Right lobe of liver (tissue), 6 donors: Measurements from ENCODE around the gene KCTD18. TPM values are rescaled to one million over a fixed set of nuclear protein-coding genes. Genes with fewer than 3 reads are reported as not detected.

ENCODE experiments used
- ATAC-seq, 4 donors: fragments of 200-7000 bp; cut with Tn5 transposase; one replicate each; pipeline ENCODE4 v1.9.1; 2020; ENCODE audit warnings: mild to moderate bottlenecking in 4 of 4, moderate library complexity in 4 of 4
- DNase-seq, 3 donors: peaks; one replicate each; pipeline ENCODE4 v3.0.0-alpha.2; 2020
- H3K27ac ChIP-seq, 3 donors: fragments of 200-600 bp; one replicate each; pipeline ENCODE4 v1.8.0; 2022
- H3K27me3 ChIP-seq, 2 donors: fragments of 200-600 bp; one replicate each; pipeline ENCODE4 v1.8.0; 2022
- H3K36me3 ChIP-seq, 4 donors: fragments of 200-600 bp; sonication (generic) in 1 of 4; one replicate each; pipeline versions ENCODE4 v1.5.1 to v1.8.0; 2017 to 2022; ENCODE audit warnings: control low read depth in 1 of 4
- H3K4me1 ChIP-seq, 4 donors: fragments of 200-600 bp; sonication (generic) in 1 of 4; one replicate each; pipeline versions ENCODE4 v1.5.1 to v1.8.0; 2017 to 2022; ENCODE audit warnings: control low read depth in 1 of 4
- H3K4me3 ChIP-seq, 3 donors: fragments of 200-600 bp; one replicate each; pipeline ENCODE4 v1.8.0; 2022
- H3K9me3 ChIP-seq, 4 donors: fragments of 200-600 bp; sonication (generic) in 1 of 4; one replicate each; pipeline versions ENCODE4 v1.5.1 to v1.8.0; 2017 to 2022; ENCODE audit warnings: control low read depth in 1 of 4
- POLR2A ChIP-seq: fragments of 450-650 bp; IDR thresholded peaks from one replicate; pipeline ENCODE4 v1.6.1; 2017; ENCODE audit warnings: antibody characterized with exemption, mild to moderate bottlenecking
- WGBS: methylation state at CpG from one replicate; pipeline ENCODE4 v1.1.6; 2018; ENCODE audit warnings: low coverage, low lambda C conversion rate; ENCODE audit not compliant: insufficient coverage; ENCODE audit errors: missing lambda C conversion rate; 5-methylcytosine and 5-hydroxymethylcytosine counted together
- intact Hi-C, 2 donors: fragments of 100-400 bp; cut with DNase I; formaldehyde crosslinking; loops; one replicate each; pipeline versions ENCODE4 v1.11.2 to v1.14.1; 2022
- total RNA-seq, 6 experiments: library from RNA; depleted of rRNA in 2 of 6; stranded (reverse); fragments of >200 nt in 2 of 6; fragmentation: NEBNext Ultra II Directional in 3 of 6; extraction: Animal tissue kit (Norgen Biotek cat#: 25700) in 3 of 6; gene quantifications; one replicate each; pipeline versions ENCODE4 v1.1.0 to v1.2.4, GENCODE V29; 2016 to 2023
- TF ChIP-seq, protein P1 (sequence below), 4 donors: fragments of 200-600 bp in 3 of 4; fragments of 450-650 bp in 1 of 4; IDR thresholded peaks; one replicate each; pipeline versions ENCODE4 v1.5.1 to v1.8.0; 2016 to 2022; ENCODE audit warnings: antibody characterized with exemption in 4 of 4, mild to moderate bottlenecking in 2 of 4
- donor health status: DM: no; HTN: yes; CAD: no.
- donor health status: DM: no; HTN: no; CAD: no.
- donor health status: DM: no; HTN: no; CAD: no.
- donor health status: DM: no; HTN: yes; CAD: no.
- donor health status: DM: no; HTN: yes; CAD: no.

The KCTD18 gene
- total RNA-seq, 6 experiments from 2014 or later = 6.2 to 16.7 (median 7.3) TPM

GRCh38 chr2:200506679-200507078 lies 3.2 kb downstream of the KCTD18 start:
- ATAC-seq = no peak
- WGBS = 79% methylated on average over 9 of the region's 9 CpGs

DNA sequence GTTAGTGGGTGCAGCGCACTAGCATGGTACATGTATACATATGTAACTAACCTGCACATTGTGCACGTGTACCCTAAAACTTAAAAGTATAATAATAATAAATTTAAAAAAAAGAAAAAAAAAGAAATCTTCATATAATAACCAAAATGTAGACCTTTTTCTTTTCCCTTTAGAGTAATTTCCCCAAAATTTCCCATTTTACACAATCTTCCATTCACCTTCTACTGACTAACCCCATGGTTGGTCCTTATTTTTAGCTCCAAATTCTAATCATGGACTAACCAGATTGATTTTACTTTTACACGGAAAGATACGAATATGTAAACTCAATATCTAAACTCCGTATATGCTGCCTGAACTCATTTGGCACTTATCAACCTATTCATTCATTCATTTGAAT lies 7.7 kb downstream of the KCTD18 start:
- no peak overlapping the region for H3K4me3 ChIP-seq
- no peak for TF ChIP-seq POLR2A
- TF ChIP-seq, protein P1, sequence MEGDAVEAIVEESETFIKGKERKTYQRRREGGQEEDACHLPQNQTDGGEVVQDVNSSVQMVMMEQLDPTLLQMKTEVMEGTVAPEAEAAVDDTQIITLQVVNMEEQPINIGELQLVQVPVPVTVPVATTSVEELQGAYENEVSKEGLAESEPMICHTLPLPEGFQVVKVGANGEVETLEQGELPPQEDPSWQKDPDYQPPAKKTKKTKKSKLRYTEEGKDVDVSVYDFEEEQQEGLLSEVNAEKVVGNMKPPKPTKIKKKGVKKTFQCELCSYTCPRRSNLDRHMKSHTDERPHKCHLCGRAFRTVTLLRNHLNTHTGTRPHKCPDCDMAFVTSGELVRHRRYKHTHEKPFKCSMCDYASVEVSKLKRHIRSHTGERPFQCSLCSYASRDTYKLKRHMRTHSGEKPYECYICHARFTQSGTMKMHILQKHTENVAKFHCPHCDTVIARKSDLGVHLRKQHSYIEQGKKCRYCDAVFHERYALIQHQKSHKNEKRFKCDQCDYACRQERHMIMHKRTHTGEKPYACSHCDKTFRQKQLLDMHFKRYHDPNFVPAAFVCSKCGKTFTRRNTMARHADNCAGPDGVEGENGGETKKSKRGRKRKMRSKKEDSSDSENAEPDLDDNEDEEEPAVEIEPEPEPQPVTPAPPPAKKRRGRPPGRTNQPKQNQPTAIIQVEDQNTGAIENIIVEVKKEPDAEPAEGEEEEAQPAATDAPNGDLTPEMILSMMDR (IDR thresholded peaks at IDR 0.05) = no peak
- no peak for DNase-seq
- ATAC-seq = no peak
- WGBS = 98% methylated on average over 5 of the region's 5 CpGs
- no peak overlapping the region for H3K27ac ChIP-seq
- H3K27me3 ChIP-seq = no peaks in the 10 kb centered on the region
- H3K36me3 ChIP-seq = peaks cover 0 to 13% (median 6%) of the 10 kb centered on the region in 4 donors
- no peaks in the 10 kb centered on the region for H3K9me3 ChIP-seq
- intact Hi-C loops = no loop called here
- no peaks in the 10 kb centered on the region for H3K4me1 ChIP-seq

More at GRCh38 chr2:200506679-200507078, 3.2 kb downstream of the KCTD18 start:
- DNase-seq = no peak
- Histone ChIP-seq H3K9me3 (no peaks in the 10 kb centered on the region), H3K27ac (no peak overlapping the region), H3K36me3 (no peaks in the 10 kb centered on the region), H3K4me3 (no peak overlapping the region), H3K4me1 (no peaks in the 10 kb centered on the region), H3K27me3 (no peaks in the 10 kb centered on the region)
- intact Hi-C loops = no loop called here
- TF ChIP-seq, protein P1 (IDR thresholded peaks at IDR 0.05) = no peak
- no peak for TF ChIP-seq POLR2A

GRCh38 chr2:200498402-200499162 lies 11.3 kb downstream of the KCTD18 start:
- Histone ChIP-seq H3K27ac (no peak overlapping the region), H3K9me3 (no peaks in the 10 kb centered on the region), H3K36me3 (peaks cover 0 to 18% (median 6%) of the 10 kb centered on the region in 4 donors), H3K27me3 (no peaks in the 10 kb centered on the region), H3K4me3 (no peak overlapping the region), H3K4me1 (no peaks in the 10 kb centered on the region)
- intact Hi-C loops = no loop called here
- ATAC-seq (no peak), DNase-seq (no peak)
- TF ChIP-seq POLR2A = no peak
- TF ChIP-seq, protein P1 (IDR thresholded peaks at IDR 0.05) = no peak
- WGBS = 96% methylated on average over 2 of the region's 2 CpGs

DNA sequence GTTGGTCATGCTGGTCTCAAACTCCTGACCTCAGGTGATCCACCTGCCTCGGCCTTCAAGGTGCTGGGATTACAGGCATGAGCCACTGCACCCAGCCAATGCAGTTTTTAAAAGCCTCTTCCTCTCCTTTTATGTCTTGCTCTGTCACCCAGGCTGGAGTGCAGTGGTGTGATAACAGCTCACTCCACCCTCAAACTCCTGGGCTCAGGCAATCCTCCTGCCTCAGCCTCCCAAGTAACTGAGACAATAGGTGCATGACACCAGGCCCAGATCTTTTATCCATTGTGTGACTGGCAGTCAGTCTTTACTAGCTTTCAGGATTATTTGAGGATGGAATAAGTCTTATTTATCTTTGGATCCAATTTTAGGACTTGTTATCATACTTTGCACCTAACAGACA lies 13.2 kb downstream of the KCTD18 start:
- H3K27ac ChIP-seq = no peak overlapping the region
- H3K4me1 ChIP-seq = no peaks in the 10 kb centered on the region
- no peak for TF ChIP-seq POLR2A
- TF ChIP-seq, protein P1 (IDR thresholded peaks at IDR 0.05) = no peak
- peaks cover 0 to 27% (median 8%) of the 10 kb centered on the region in 4 donors for H3K36me3 ChIP-seq
- DNase-seq (no peak), ATAC-seq (no peak)
- H3K4me3 ChIP-seq = no peak overlapping the region
- intact Hi-C loops = no loop called here
- no CpG with 5 or more reads among the region's 1 CpG for WGBS
- no peaks in the 10 kb centered on the region for H3K27me3 ChIP-seq
- H3K9me3 ChIP-seq = no peaks in the 10 kb centered on the region
